Subcutaneous adipose tissue (tissue), 4 donors: Measurements from ENCODE around the gene OPN4. TPM values are rescaled to one million over a fixed set of nuclear protein-coding genes. Genes with fewer than 3 reads are reported as not detected.

Experiments
- total RNA-seq, 4 donors: library from RNA; depleted of rRNA; stranded (reverse); fragments of >200 nt; gene quantifications; one replicate each; pipeline ENCODE4 v1.1.0, GENCODE V29; 2016
- TF ChIP-seq, protein P1 (sequence below): fragments of 450-650 bp; IDR thresholded peaks from one replicate; pipeline ENCODE4 v1.5.1; 2016; ENCODE audit warnings: low read depth, mild to moderate bottlenecking, control low read depth, antibody characterized with exemption, moderate library complexity

Gene OPN4
- total RNA-seq, 4 donors from 2014 or later, result 0.22 to 1.5 TPM; not detected in 2

- TF ChIP-seq, protein P1, sequence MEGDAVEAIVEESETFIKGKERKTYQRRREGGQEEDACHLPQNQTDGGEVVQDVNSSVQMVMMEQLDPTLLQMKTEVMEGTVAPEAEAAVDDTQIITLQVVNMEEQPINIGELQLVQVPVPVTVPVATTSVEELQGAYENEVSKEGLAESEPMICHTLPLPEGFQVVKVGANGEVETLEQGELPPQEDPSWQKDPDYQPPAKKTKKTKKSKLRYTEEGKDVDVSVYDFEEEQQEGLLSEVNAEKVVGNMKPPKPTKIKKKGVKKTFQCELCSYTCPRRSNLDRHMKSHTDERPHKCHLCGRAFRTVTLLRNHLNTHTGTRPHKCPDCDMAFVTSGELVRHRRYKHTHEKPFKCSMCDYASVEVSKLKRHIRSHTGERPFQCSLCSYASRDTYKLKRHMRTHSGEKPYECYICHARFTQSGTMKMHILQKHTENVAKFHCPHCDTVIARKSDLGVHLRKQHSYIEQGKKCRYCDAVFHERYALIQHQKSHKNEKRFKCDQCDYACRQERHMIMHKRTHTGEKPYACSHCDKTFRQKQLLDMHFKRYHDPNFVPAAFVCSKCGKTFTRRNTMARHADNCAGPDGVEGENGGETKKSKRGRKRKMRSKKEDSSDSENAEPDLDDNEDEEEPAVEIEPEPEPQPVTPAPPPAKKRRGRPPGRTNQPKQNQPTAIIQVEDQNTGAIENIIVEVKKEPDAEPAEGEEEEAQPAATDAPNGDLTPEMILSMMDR, result no peak
Observed at GRCh38 chr10:86658751-86659150, 4.4 kb downstream of the OPN4 start.

DNA sequence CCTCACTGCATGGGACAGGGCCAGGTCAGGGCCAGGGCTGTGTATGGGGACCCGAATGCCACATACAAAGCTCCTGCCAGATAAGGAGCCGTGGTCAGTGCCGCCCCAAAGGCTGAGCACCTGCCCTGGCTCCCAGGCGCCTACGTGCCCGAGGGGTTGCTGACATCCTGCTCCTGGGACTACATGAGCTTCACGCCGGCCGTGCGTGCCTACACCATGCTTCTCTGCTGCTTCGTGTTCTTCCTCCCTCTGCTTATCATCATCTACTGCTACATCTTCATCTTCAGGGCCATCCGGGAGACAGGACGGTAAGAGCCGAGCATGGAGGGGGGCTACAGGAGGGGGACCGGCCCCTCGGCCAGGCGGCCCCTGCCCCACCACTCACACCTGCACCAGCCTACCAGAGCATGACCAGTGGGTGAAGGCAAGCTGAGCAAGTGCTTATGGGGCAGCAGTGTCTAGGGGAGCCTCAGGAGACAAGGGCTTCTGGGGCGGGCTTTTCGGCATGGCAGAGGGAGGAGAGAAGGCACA lies 4.9 kb downstream of the OPN4 start:
- TF ChIP-seq, protein P1, result no peak

DNA sequence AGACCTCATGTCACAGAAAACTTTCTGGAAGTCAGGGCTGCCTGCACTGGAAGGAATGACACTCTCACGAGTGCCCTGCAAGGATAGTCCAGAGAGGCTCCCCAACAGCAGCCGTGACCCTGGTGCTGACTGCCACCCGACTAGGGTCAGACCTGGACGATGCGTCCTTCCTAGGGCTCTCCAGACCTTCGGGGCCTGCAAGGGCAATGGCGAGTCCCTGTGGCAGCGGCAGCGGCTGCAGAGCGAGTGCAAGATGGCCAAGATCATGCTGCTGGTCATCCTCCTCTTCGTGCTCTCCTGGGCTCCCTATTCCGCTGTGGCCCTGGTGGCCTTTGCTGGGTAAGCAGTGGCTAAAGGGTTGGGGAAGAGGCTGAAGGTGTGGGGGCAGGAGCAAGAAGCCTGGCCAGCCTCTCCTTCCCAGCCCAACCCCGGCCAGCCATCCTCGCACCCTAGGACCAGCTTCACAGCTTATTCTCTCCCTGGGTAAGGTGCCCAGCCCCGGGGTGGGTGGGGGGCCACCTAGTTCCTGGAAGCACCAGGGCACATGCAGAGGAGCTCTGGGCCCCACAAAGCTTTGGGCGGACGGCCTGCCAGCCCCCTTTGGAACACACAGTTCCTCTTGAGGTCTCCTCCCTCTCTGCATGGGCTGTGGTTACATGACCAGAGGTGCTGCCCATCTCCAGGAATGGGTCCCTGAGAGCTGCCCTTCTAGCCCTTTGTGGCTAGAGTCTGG lies 5.5 kb downstream of the OPN4 start:
- TF ChIP-seq, protein P1, result no peak

DNA sequence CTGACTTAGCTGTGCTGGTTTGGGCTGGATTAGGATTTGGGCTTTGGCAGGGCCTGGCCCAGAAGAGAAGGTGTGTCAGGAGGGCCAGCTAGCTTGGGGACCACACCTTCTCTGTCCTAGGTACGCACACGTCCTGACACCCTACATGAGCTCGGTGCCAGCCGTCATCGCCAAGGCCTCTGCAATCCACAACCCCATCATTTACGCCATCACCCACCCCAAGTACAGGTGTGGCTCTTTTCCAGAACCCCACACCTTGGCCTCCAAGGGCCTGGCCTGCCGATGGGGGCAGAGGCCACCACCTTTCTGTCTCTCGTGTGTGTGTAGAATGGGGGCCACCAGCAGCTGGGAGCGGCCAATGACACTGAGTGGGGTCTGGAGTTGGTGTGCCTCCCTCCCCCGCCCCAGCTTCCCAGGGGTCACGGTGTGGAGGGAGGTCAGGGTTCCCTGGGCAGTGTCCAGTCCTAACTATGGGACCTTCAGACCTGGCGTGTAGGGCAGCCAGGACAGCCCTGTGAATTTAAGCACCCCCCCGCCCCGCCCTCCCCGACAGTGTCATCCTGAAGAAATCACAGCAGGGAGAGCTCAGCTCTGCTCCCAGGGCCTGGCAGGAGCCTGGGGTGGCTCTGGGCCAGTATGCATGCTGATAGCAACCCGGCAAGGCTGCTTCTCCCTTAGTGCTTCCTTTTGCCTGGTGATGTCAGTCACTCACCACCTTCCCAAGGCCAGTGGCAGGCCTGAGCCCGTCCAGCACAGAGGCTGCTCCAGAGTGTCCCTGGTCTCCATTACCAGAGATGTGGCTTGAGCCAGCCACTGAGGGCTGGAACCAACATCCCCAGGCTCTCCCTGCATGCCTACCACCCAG lies 7.0 kb downstream of the OPN4 start:
- TF ChIP-seq, protein P1, result no peak

DNA sequence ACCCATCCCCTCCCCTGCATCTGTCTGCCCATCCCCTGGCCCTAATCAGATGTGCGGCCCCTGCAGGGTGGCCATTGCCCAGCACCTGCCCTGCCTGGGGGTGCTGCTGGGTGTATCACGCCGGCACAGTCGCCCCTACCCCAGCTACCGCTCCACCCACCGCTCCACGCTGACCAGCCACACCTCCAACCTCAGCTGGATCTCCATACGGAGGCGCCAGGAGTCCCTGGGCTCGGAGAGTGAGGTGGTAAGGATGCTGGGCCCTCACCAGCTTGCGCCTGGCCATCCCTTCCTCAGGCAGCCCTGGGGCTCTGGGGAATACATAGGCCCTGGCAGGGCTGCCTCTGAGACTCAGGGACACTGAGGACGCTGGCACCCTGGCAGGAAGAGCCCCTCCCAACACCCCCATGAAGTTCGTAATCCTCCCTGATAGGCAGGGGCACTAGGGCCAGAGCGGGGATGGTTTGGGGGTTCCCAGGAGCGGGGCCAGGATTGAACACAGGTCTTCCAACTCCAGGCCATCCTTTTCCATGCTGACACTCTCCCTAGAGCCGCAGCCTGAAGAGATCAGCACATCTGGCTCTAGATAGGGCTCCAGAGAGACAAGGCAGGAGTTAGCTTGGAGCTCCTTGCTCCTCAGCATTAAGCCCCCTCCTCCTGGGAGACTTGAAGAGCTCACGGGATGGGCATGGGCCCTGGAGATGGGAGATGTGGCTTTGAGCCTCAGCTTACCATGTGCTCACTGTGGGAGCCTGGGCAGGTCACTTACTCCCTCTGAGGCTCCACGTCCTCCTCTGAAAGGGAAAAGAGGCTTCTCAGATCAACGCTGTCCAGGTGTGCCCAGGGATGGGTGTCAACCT lies 8.1 kb downstream of the OPN4 start:
- TF ChIP-seq, protein P1, result no peak

GRCh38 chr10:86663046-86663345 lies 8.6 kb downstream of the OPN4 start:
- TF ChIP-seq, protein P1, result no peak
